Urinary bladder (tissue), 4 donors: Measurements from ENCODE around the gene DAB1. TPM values are rescaled to one million over a fixed set of nuclear protein-coding genes. Genes with fewer than 3 reads are reported as not detected.
"Not testable (repeated sequence)": the region's sequence is repeated elsewhere in the genome, so short reads cannot be mapped to it uniquely, and the experiment has no call there.

Experiments
- DNase-seq: peaks from one replicate; pipeline ENCODE4 v3.0.0-alpha.2; 2015; ENCODE audit errors: extremely low spot score
- H3K27ac ChIP-seq: one replicate; pipeline ENCODE4 v1.5.1; 2013; ENCODE audit warnings: low read depth, mild to moderate bottlenecking, moderate library complexity
- H3K36me3 ChIP-seq: one replicate; pipeline ENCODE4 v1.6.1; 2013; ENCODE audit warnings: mild to moderate bottlenecking, moderate library complexity; ENCODE audit not compliant: insufficient read depth
- H3K4me1 ChIP-seq: one replicate; pipeline ENCODE4 v1.6.1; 2013; ENCODE audit warnings: mild to moderate bottlenecking, moderate library complexity; ENCODE audit not compliant: insufficient read depth
- H3K4me3 ChIP-seq: one replicate; pipeline ENCODE4 v1.5.1; 2013; ENCODE audit warnings: low read depth, low read length
- WGBS: extraction: QIAGEN DNeasy Blood & Tissue Kit; methylation state at CpG from one replicate; pipeline ENCODE4 v1.1.7; 2013; 5-methylcytosine and 5-hydroxymethylcytosine counted together
- polyA plus RNA-seq: library from polyadenylated mRNA; stranded (reverse); fragments of 200-250 nt; gene quantifications from one replicate; pipeline ENCODE4 v1.2.3, GENCODE V29; 2013
- total RNA-seq: library from RNA; depleted of rRNA; stranded (reverse); fragments of >200 nt; gene quantifications from one replicate; pipeline ENCODE4 v1.2.3, GENCODE V29; 2014
- donor health status: healthy with polysubstance abuse.
- donor health status: healthy.

Gene DAB1
- total and polyA plus RNA-seq, 2 donors, result 0.86 to 4.9 TPM

GRCh38 chr1:57363643-57364042, 60.2 kb downstream of the DAB1 start:
- no peak overlapping the region for H3K4me3 ChIP-seq
- WGBS, result 87% methylated on average over 1 of the region's 1 CpG

GRCh38 chr1:57363165-57363564, 60.7 kb downstream of the DAB1 start:
- Histone ChIP-seq H3K4me3 (no peak overlapping the region), H3K4me1 (no peaks in the 10 kb centered on the region), H3K27ac (no peak overlapping the region), H3K36me3 (no peaks in the 10 kb centered on the region)
- DNase-seq, result no peak
- WGBS, result 94% methylated on average over 6 of the region's 6 CpGs

More at GRCh38 chr1:57363643-57364042, 60.2 kb downstream of the DAB1 start:
- Histone ChIP-seq H3K4me1 (no peaks in the 10 kb centered on the region), H3K27ac (no peak overlapping the region), H3K36me3 (no peaks in the 10 kb centered on the region)
- no peak for DNase-seq

GRCh38 chr1:57362480-57362879, 61.4 kb downstream of the DAB1 start:
- WGBS, result 71% methylated on average over 2 of the region's 2 CpGs
- no peak for DNase-seq
- Histone ChIP-seq H3K27ac (no peak overlapping the region), H3K36me3 (no peaks in the 10 kb centered on the region), H3K4me1 (no peaks in the 10 kb centered on the region), H3K4me3 (no peak overlapping the region)

- Histone ChIP-seq H3K36me3 (no peaks in the 10 kb centered on the region), H3K4me1 (no peaks in the 10 kb centered on the region), H3K27ac (no peak overlapping the region), H3K4me3 (no peak overlapping the region)
- 50% methylated on average over 2 of the region's 2 CpGs for WGBS
- no peak for DNase-seq
Measured at GRCh38 chr1:57361516-57361915, 62.3 kb downstream of the DAB1 start.

GRCh38 chr1:57360846-57361407, 62.9 kb downstream of the DAB1 start:
- H3K4me3 ChIP-seq, result no peak overlapping the region

GRCh38 chr1:57357462-57357861, 66.4 kb downstream of the DAB1 start:
- Histone ChIP-seq H3K27ac (no peak overlapping the region), H3K4me1 (no peaks in the 10 kb centered on the region), H3K4me3 (no peak overlapping the region), H3K36me3 (no peaks in the 10 kb centered on the region)
- no peak for DNase-seq
- 81% methylated on average over 3 of the region's 3 CpGs for WGBS

More at GRCh38 chr1:57360846-57361407, 62.9 kb downstream of the DAB1 start:
- DNase-seq, result no peak
- Histone ChIP-seq H3K36me3 (no peaks in the 10 kb centered on the region), H3K27ac (no peak overlapping the region), H3K4me1 (no peaks in the 10 kb centered on the region)
- 71% methylated on average over 4 of the region's 4 CpGs for WGBS

GRCh38 chr1:57353654-57354053, 70.2 kb downstream of the DAB1 start:
- DNase-seq, result no peak
- no peak overlapping the region for H3K27ac ChIP-seq
- H3K4me3 ChIP-seq, result no peak overlapping the region
- H3K36me3 ChIP-seq, result no peaks in the 10 kb centered on the region
- whole genome bisulfite sequencing, result 45% methylated on average over 4 of the region's 4 CpGs
- no peaks in the 10 kb centered on the region for H3K4me1 ChIP-seq

GRCh38 chr1:57350610-57351009, 73.2 kb downstream of the DAB1 start:
- WGBS, result 62% methylated on average over 4 of the region's 4 CpGs
- DNase-seq, result no peak

GRCh38 chr1:57348921-57349320, 74.9 kb downstream of the DAB1 start:
- Histone ChIP-seq H3K27ac (no peak overlapping the region), H3K36me3 (no peaks in the 10 kb centered on the region), H3K4me3 (no peak overlapping the region), H3K4me1 (no peaks in the 10 kb centered on the region)
- no peak for DNase-seq
- WGBS, result 80% methylated on average over 1 of the region's 1 CpG

More at GRCh38 chr1:57350610-57351009, 73.2 kb downstream of the DAB1 start:
- no peaks in the 10 kb centered on the region for H3K4me1 ChIP-seq
- H3K27ac ChIP-seq, result no peak overlapping the region
- H3K36me3 ChIP-seq, result no peaks in the 10 kb centered on the region
- H3K4me3 ChIP-seq, result no peak overlapping the region

GRCh38 chr1:57345916-57346315, 77.9 kb downstream of the DAB1 start:
- no peaks in the 10 kb centered on the region for H3K36me3 ChIP-seq
- H3K27ac ChIP-seq, result no peak overlapping the region
- no peaks in the 10 kb centered on the region for H3K4me1 ChIP-seq
- H3K4me3 ChIP-seq, result no peak overlapping the region
- DNase-seq, result no peak
- WGBS, result 91% methylated on average over 8 of the region's 8 CpGs

GRCh38 chr1:57344265-57344664, 79.6 kb downstream of the DAB1 start:
- no peak overlapping the region for H3K27ac ChIP-seq
- no peaks in the 10 kb centered on the region for H3K36me3 ChIP-seq
- no peaks in the 10 kb centered on the region for H3K4me1 ChIP-seq
- no peak overlapping the region for H3K4me3 ChIP-seq
- no peak for DNase-seq
- WGBS, result 88% methylated on average over 7 of the region's 7 CpGs

GRCh38 chr1:57343298-57343915, 80.5 kb downstream of the DAB1 start:
- H3K4me3 ChIP-seq, H3K4me1 ChIP-seq, H3K27ac ChIP-seq, H3K36me3 ChIP-seq, DNase-seq: not testable (repeated sequence)
- 94% methylated on average over 34 of the region's 34 CpGs for WGBS

- Histone ChIP-seq H3K4me1 (no peaks in the 10 kb centered on the region), H3K36me3 (no peaks in the 10 kb centered on the region), H3K4me3 (no peak overlapping the region), H3K27ac (no peak overlapping the region)
- no peak for DNase-seq
- 92% methylated on average over 3 of the region's 3 CpGs for WGBS
Measured at GRCh38 chr1:57341721-57342120, 82.1 kb downstream of the DAB1 start.

- H3K36me3 ChIP-seq, result no peaks in the 10 kb centered on the region
- H3K27ac ChIP-seq, result no peak overlapping the region
- no peaks in the 10 kb centered on the region for H3K4me1 ChIP-seq
- DNase-seq, result no peak
- WGBS, result 95% methylated on average over 6 of the region's 6 CpGs
- no peak overlapping the region for H3K4me3 ChIP-seq
Measured at GRCh38 chr1:57340334-57341070, 83.4 kb downstream of the DAB1 start.
